NCI-H1092 (cell line): ENCODE measurements around the gene MSI2.
A peak's percentile ranks its signal among the peaks of the same experiment; 100 is the strongest.

ENCODE experiments used
- DNase-seq: peaks from one replicate; lab custom pipeline; 2025; lab: John Stamatoyannopoulos, UW

MSI2 gene

GRCh38 chr17:57416369-57416768 is 160.0 kb downstream of the MSI2 start:
- DNase-seq: no peak

GRCh38 chr17:57417956-57418355 is 161.6 kb downstream of the MSI2 start:
- DNase-seq: no peak

- no peak for DNase-seq
Observed at GRCh38 chr17:57418463-57419246, 162.3 kb downstream of the MSI2 start.

- DNase-seq: no peak
Observed at GRCh38 chr17:57419940-57420550, 163.7 kb downstream of the MSI2 start.

- DNase-seq: peak; percentile 92
Observed at GRCh38 chr17:57420734-57421717, 164.7 kb downstream of the MSI2 start.

- DNase-seq: no peak
Observed at GRCh38 chr17:57422574-57423164, 166.3 kb downstream of the MSI2 start.

GRCh38 chr17:57423541-57423940 is 167.2 kb downstream of the MSI2 start:
- DNase-seq: no peak

- DNase-seq: no peak
Observed at GRCh38 chr17:57424273-57424672, 167.9 kb downstream of the MSI2 start.

GRCh38 chr17:57424777-57425188 is 168.5 kb downstream of the MSI2 start:
- DNase-seq: no peak

GRCh38 chr17:57425431-57425830 is 169.1 kb downstream of the MSI2 start:
- DNase-seq: no peak

- no peak for DNase-seq
Observed at GRCh38 chr17:57425903-57426880, 169.9 kb downstream of the MSI2 start.

- no peak for DNase-seq
Observed at GRCh38 chr17:57429966-57430365, 173.6 kb downstream of the MSI2 start.

- DNase-seq: no peak
Observed at GRCh38 chr17:57431415-57431814, 175.1 kb downstream of the MSI2 start.

- no peak for DNase-seq
Observed at GRCh38 chr17:57432507-57433277, 176.4 kb downstream of the MSI2 start.

- no peak for DNase-seq
Observed at GRCh38 chr17:57433452-57433851, 177.1 kb downstream of the MSI2 start.

GRCh38 chr17:57434361-57434760 is 178.0 kb downstream of the MSI2 start:
- DNase-seq: no peak

- DNase-seq: no peak
Observed at GRCh38 chr17:57436565-57436964, 180.2 kb downstream of the MSI2 start.

- DNase-seq: no peak
Observed at GRCh38 chr17:57438066-57438731, 181.9 kb downstream of the MSI2 start.

- DNase-seq: no peak
Observed at GRCh38 chr17:57439651-57440050, 183.3 kb downstream of the MSI2 start.
